Activated CD4-positive, alpha-beta T cell treated with anti-CD3 and anti-CD28 coated beads, Interleukin-2, amount 50 U/mL, for 16 hours (primary cell): ENCODE results near the gene TNPO2.
"Not testable (repeated sequence)": the region's sequence is repeated elsewhere in the genome, so short reads cannot be mapped to it uniquely, and the experiment has no call there.

Experiments used
- DNase-seq: peaks from one replicate; pipeline ENCODE4 v3.0.0-alpha.2; 2020

Gene TNPO2

GRCh38 chr19:12736995-12737834 is 13.5 kb upstream of the TNPO2 start, which contains the start of gene GET3:
Gene GET3, plus strand, starts transcription at chr19:12737497. Its CDS starts 9 bp downstream, at chr19:12737506.
- DNase-seq, result peak; percentile 95

DNA sequence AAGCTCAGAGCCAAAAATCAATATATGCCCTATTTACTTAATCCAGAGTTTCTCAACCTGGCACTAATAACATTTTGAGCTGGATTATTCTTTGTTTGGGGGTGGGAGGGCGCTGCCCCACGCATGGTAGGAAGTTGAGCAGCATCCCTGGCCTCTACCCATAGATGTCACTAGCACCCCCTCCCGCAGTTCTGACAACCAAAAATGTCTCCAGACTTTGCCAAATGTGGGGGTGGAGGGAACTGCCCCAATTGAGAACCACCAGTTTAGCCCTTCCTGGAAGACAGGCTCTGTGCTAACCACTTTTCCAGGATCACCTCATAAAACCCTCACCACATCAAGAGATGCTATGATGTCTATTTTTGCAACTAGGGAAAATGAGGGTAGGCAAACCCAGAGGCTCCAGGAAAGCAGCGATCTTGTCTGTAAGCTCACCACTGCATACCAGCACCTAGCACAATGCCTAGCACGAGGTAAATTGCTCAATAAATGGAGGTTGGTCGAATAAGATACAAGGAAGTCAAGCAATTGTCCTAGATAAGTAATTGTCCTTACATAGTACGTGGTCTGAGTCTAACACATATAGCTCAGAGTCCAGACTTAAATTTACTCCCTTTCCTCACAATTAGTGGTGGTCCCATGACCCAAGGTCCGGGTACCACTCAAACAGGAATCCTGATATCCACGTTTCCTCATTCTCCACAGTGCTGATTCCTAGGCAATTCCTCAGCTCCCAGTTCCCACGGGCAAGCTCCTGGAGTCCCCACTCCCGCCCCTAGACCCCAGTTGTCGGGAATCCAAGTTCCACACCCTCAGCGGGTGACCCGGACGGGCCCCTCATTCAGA is 9.9 kb upstream of the TNPO2 start:
- peak; percentile 77 for DNase-seq

GRCh38 chr19:12731337-12731736 is 7.6 kb upstream of the TNPO2 start:
- no peak for DNase-seq

DNA sequence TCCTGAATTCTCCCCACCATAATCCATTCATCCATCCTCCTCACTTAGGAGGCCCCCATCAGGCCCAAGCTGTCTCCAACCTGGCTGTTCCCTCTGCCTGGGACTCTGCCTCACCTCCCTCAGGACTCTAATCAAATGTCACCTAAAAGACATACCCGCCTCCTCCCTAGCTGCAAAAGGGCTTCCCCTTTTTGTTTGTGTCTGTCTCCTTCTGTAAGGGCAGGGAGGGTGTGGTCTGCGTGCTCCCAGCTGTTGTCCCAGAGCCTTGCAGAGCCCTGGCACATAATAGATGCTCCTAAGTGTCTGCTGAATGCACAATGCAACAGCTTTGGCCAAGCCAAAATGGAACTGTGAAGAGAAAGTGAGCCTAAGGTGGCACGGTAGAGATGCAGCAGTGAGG is 6.3 kb upstream of the TNPO2 start:
- no peak for DNase-seq

GRCh38 chr19:12727745-12728433 is 4.2 kb upstream of the TNPO2 start:
- DNase-seq, result no peak

DNA sequence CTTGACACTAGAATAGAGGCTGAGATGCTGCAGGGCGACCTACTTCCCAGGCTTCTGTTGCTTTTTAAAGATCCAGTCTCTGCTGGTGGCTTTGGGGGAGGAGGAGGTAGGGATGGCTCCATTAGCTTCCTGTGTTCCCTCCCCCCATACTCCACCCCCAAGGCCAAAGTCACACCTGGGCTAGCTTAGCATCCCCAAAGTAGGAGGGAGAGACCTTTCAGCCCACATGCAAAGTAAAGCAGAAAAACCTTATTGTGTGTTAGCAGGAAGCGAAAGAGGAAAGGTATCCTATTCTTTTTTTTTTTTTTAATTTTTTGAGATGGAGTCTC is 3.2 kb upstream of the TNPO2 start:
- DNase-seq, result no peak

DNA sequence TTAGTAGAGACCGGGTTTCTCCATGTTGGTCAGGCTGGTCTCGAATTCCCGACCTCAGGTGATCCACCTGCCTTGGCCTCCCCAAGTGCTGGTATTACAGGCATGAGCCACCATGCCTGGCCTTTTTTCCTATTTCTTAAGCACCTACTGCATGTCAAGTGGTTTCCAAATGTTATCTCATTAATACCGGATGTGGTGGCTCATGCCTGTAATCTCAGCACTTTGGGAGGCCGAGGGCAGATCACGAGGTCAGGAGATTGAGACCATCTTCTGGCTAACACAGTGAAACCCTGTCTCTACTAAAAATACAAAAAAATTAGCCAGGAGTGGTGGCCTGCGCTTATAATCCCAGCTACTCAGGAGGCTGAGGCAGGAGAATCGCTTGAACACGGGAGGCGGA is 1.9 kb upstream of the TNPO2 start:
- not testable (repeated sequence) for DNase-seq

GRCh38 chr19:12723381-12723640 is 421 bp downstream of the TNPO2 start:
- no peak for DNase-seq

DNA sequence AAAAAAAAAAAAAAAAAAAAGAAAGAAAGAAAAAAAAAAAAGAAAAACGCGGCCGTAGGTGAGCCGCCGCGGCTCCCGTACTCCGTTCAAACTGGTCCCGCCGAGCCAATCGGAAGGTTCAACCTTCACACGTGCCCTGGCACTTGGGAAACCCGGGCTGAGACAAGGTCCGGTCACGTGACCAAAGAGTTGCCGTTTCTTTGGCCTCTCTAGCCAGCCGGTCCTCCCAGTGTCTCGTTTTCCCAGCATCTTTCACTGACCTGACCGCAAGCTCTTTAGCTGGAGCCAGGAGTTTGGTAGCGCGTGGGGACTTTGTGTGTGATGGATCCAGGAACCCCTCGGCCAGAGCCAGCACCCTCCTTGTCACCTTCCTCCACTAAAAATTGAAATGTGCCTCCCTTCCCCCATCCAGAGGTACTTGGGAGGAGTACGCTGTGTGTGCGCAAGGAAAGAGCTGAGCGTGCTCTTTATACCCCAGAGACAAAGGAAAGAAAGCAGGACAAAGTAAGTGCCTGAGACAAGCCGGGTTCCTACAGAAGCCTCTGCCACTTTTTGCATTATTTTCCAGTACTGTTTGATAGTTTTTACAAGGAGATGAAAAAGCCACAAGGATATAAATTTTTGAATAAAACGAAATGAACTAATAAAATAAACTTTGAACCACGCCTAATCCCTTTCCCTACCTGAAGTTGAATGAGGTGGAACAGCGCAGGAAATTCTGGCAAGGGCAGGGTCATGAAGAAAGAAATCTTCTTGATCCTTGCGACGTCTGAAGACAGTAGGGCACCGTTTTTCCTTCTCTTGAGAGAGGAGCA is 959 bp downstream of the TNPO2 start:
- DNase-seq, result peak; percentile 98

- DNase-seq, result peak; percentile 55
These were observed 1.8 kb downstream of the TNPO2 start for GRCh38 chr19:12721656-12722565.

GRCh38 chr19:12720851-12721655 is 2.7 kb downstream of the TNPO2 start:
- no peak for DNase-seq

GRCh38 chr19:12720296-12720695 is 3.4 kb downstream of the TNPO2 start:
- no peak for DNase-seq

- no peak for DNase-seq
These were observed 7.8 kb downstream of the TNPO2 start for GRCh38 chr19:12715929-12716328.

DNA sequence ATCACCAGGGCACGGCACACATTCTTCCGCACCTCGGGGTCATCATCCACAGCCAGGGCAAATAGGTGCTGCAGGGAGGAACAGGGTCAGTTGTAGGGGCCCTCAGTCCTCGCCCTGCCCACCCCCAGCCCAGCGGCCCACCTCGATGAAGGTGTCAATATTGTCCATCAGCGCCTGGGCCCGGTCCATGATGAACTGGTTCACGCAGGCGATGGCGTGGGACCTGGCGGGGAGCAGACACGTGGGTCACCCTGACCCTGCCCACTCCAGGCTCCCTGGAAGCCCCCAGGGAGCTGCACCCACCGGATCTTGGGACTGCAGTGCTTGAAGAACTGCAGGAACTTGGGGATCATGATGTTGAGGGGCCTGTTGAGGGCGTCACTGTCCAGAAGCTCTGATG is 8.6 kb downstream of the TNPO2 start:
- DNase-seq, result no peak

- DNase-seq, result not testable (repeated sequence)
These were observed 10.4 kb downstream of the TNPO2 start for GRCh38 chr19:12713304-12713703.

DNA sequence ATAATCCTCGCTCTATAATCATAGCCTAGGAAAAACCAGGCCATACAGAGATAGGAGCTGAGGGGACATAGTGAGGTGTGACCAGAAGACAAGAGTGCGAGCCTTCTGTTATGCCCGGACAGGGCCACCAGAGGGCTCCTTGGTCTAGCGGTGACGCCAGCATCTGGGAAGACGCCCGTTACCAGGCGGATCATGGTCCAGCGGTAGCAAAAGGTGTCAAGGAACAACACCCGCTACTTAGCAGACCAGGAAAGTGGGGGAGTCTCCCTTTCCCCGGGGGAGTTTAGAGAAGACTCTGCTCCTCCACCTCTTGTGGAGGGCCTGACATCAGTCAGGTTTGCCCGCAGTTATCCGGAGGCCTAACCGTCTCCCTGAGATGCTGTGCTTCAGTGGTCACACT is 11.7 kb downstream of the TNPO2 start:
- not testable (repeated sequence) for DNase-seq

- DNase-seq, result no peak
These were observed 12.5 kb downstream of the TNPO2 start for GRCh38 chr19:12711187-12711586.

DNA sequence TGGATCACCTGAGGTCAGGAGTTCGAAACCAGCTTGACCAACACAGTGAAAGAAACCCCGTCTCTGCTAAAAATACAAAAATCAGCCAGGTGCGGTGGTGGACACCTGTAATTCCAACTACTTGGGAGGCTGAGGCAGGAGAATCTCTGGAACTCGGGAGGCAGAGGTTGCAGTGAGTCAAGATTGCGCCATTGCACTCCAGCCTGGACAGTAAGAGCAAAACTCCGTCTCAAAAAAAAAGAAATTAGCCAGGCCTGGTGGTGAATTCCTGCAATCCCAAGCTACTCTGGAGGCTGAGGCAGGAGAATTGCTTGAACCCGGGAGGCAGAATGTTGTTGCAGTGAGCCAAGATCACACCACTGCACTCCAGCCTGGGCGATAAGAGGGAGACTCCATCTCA is 15.1 kb downstream of the TNPO2 start:
- DNase-seq, result no peak

- DNase-seq, result no peak
These were observed 17.4 kb downstream of the TNPO2 start for GRCh38 chr19:12706332-12706718.

- DNase-seq, result no peak
These were observed 17.9 kb downstream of the TNPO2 start for GRCh38 chr19:12705654-12706331.
